ENCODE results near the gene S100A2.

S100A2 gene

GRCh38 chr1:153543736-153544135 is 21.9 kb downstream of the S100A2 start:
- no peak for DNase-seq

- DNase-seq, result no peak
Observed at GRCh38 chr1:153542956-153543711, 22.5 kb downstream of the S100A2 start.

DNA sequence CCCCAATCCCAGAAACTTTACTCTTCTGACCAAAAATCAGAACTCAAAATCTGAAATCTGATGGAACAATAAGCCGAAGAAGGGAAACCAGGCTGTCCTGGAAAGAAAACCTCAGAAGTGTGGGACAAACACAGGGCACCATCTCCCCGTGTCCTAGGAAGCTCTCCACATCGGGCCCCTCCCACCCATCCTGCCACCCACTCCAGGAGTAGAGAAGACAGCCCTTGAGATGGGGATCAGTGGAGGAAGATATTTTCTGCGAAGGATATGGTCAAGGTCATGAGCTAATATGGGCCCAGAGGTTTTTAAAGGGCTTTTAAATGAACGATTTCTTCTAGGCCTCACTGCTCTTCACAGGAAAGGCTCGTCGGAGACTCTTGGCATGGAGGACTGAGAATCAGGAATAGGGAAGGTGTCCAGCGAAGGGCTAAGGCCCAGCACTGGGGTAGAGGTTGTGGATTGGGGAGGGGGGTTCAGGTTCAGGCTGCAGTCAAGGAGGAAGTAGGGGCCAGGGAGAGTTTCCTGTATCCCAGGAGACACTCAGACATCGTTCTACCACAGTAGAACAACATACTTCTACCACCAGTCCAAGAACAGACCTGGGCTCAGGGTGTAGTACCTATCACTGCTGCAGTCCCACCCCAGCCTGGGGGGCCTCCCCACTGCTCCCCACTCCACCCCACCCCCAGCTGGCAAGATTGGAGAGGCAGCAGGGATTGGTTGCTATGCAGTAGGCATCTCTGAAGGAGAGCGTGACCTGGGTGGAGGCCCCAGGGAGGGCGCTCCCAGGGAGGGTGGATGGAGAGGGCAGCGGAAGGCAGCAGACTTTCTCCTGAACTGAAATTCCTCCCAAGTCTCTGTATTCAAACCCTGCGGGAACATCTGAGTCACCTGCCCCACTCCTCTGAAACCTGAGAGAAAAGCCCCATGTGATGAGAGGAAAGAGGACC is 23.7 kb downstream of the S100A2 start:
- DNase-seq, result no peak

- no peak for DNase-seq
Observed at GRCh38 chr1:153540394-153541361, 25.0 kb downstream of the S100A2 start, which contains the start of gene S100A5. TSS of gene S100A5 (minus strand) at chr1:153540934. CDS start at chr1:153540191, 743 bp downstream.

GRCh38 chr1:153539395-153540093 is 26.1 kb downstream of the S100A2 start:
- no peak for DNase-seq

GRCh38 chr1:153538315-153538821 is 27.3 kb downstream of the S100A2 start:
- DNase-seq, result peak; percentile 81

DNA sequence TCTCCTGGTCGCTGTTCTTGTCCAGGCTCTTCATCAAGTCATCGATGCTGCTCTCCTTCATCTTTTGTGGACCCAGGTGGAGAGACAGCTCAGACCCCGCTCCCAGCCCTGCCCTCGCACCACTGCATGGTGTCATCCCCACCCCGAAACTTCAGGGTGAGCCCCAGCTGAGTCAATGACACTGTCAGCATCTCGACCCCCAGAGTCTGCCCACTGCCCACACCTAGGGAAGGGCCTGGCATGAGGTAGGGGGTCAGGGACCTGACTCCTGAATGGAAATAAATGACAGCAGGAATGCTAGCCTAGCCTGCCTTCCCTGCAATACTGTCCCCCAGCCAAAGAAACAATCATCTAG is 28.3 kb downstream of the S100A2 start:
- no peak for DNase-seq

GRCh38 chr1:153536671-153537375 is 28.8 kb downstream of the S100A2 start:
- DNase-seq, result no peak

DNA sequence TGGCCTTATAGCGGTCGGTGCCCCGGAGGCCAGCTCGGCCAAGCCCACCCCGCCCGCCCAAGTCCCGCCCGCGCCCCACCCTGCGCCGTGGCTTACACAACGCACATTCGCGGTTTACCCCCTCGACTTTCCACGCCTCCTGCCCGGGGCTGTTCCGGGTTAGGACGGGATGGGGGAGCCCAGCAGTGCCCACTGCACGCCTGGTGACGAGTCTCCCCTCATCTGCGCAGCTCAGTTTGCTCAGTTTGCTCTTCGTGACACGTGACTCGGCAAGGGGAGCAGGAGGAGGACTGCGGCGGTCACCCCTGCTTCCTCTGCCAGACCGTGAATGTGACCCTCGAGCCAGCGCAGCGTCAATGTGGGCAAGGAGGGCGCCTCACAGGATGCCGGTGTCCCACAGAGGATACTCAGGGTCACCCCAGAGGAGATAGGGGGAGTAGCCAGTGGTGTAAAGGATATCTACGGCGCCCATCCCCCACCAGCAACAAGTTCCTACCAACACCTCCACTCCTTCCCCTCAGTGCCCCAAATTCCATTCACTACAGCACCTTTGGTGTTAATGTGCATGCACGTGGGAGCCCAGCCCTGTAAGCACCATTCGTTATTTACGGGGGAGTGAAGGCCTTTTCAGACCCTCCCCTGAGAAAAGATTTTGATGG is 29.5 kb downstream of the S100A2 start:
- peak; percentile 80 for DNase-seq

DNA sequence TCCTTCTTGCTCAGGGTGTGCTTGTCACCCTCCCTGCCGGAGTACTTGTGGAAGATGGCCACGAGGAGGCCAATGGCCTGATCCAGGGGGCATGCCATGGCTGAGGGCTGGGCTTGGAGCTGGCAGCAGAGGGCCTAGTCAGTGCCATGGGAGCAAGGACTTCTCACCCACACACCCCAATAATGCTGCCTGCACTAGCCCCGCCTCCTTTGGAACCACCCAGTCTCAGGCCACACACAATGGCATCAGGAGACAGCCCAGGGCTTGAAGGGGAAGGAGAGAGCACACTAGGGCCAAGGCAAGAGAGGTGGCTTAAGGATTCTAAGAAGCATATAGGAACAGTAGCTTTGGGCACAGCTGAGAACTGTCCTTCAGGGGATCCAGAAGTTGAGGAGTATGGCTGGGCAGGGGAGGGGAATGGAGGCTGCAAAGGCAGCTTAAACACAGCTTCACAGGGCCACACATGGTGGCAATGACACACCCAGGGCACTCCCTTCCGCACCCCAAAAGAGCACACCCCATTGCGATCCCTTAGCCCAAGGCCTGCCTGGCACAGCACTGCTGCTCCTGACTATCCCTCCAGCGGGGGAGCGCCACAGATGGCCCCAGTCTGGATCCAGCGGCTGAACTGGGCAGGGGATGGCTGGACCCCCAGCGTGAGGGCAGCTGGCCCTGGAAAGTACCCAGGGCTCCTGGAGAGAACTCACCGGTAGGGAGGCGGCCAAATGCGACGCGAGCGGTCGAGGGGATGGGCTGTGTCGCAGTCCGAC is 30.2 kb downstream of the S100A2 start, which contains the start of gene S100A6:
S100A6 (minus strand) TSS at position 750 of the 770 bp plus-strand sequence; CDS start at position 98, 652 bp downstream.
- no peak for DNase-seq

GRCh38 chr1:153534925-153535241 is 30.8 kb downstream of the S100A2 start:
- DNase-seq, result no peak

DNA sequence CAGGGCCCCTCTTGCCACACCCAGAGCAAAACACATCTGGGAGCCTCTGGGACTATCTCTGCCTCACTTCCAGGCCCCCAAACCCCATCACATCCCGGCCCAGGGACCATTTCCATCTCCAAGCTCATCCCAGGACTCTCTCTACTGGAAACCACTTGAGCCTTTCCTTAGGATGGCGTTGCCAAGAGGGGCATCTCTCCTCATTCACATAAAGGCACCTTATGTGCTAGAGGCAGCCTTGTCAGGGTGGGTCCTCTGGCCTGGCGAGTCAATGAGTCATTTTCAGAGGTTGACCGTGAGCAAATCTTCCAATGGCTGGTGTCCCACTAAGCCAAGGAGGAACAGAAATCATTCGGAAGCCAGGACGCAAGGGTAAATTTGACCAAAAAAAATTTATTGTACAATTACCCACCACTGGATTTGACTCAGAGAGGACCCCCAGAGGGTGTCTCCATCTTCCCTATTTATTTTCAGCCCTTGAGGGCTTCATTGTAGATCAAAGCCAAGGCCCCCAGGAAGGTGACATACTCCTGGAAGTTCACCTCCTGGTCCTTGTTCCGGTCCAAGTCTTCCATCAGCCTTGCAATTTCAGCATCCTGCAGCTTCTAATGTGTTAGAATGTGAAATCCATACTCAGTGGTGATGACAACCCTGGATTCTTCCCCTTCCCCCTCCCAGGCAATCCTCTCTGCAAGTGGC is 31.3 kb downstream of the S100A2 start:
- no peak for DNase-seq

GRCh38 chr1:153533689-153534201 is 31.9 kb downstream of the S100A2 start:
- peak; percentile 71 for DNase-seq

DNA sequence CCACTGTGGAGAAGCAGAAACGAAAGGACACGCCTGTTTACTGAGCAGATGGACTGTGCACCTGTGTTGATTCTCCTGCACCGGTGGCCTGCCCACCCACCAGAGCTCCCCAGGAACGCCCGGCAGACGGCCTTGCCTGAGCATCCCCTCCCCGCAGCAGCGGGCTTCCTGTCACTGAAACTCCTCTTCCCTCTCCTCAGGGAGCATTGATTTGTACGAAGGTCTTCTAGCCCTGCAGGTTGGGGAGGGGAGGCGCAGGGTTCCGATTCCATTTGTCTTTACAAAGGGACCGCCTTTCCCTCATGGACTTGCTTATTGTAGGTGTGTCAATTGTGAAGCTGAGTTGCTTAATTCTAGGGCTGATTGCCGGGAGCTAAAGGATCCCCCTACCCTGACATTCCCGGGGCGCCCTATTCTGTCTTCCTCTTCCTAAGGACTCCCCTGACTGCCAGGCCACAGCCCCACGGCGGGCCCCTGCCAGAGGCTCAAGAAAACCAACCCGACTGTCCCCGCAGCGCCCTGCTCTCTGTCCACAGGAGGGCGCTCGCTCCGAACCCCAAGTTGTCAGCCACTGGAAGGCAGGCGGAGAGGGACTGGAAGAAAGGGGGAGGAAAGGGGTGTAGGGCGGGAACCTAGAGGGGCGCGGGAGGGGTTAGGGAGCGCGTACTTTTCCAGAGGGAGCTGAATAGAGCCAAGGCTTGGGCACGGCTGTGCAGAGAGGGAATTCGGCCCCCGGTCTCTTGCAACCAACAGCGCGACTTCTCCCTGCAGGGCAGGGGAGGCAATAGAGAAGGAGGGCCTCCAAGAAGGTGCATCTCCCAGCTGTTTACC is 32.7 kb downstream of the S100A2 start:
- DNase-seq, result peak; percentile 89

- DNase-seq, result no peak
Observed at GRCh38 chr1:153532181-153532580, 33.5 kb downstream of the S100A2 start.

GRCh38 chr1:153531638-153532037 is 34.0 kb downstream of the S100A2 start:
- DNase-seq, result no peak

DNA sequence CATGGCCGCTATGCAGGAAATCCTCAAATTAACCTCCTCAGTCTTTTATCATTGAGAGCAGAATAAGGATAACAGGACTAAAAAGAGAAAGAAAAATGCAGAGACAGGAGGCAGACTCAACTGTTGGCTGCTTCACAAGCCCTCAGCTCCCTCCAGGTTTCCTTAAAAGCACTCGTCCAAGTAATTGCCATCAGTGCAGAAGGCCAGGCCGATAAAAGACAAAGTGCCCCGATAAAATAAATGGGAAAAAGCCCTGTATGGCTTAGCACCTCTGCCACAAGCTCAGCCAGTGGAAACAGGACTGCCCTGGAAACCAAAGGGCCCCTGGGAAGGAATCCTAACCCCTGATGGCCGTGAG is 38.0 kb downstream of the S100A2 start:
- no peak for DNase-seq
